H9 (cell line): ENCODE data around the gene LYSMD2. TPM values are rescaled to one million over a fixed set of nuclear protein-coding genes. Genes with fewer than 3 reads are reported as not detected.

ENCODE experiments used
- DNase-seq: peaks from one replicate; pipeline ENCODE4 v3.0.0-alpha.2; 2017
- H2AFZ ChIP-seq: one replicate; pipeline ENCODE4 v1.6.1; 2013; ENCODE audit warnings: mild to moderate bottlenecking, low read length, control low read depth, moderate library complexity
- H2AK5ac ChIP-seq: 2 replicates; pipeline ENCODE4 v1.6.1; 2013; ENCODE audit warnings: low read length, control low read depth, mixed read lengths; ENCODE audit not compliant: insufficient read length
- H2BK120ac ChIP-seq: one replicate; pipeline ENCODE4 v1.6.1; 2013; ENCODE audit warnings: low read depth, mild to moderate bottlenecking, low read length, control low read depth, inconsistent platforms; ENCODE audit not compliant: poor library complexity, severe bottlenecking
- H2BK12ac ChIP-seq: 2 replicates; pipeline ENCODE4 v1.6.1; 2013; ENCODE audit warnings: low read length, control low read depth, mixed read lengths, low read depth; ENCODE audit not compliant: insufficient read length
- H2BK15ac ChIP-seq: 2 replicates; pipeline ENCODE4 v1.6.1; 2013; ENCODE audit warnings: low read depth, low read length, control low read depth
- H2BK20ac ChIP-seq: one replicate; pipeline ENCODE4 v1.6.1; 2013; ENCODE audit warnings: low read depth, mild to moderate bottlenecking, low read length, control low read depth, inconsistent platforms; ENCODE audit not compliant: poor library complexity, severe bottlenecking
- H2BK5ac ChIP-seq: 2 replicates; pipeline ENCODE4 v1.6.1; 2013; ENCODE audit warnings: low read length, control low read depth, mixed read lengths; ENCODE audit not compliant: insufficient read length
- H3K14ac ChIP-seq: 2 replicates; pipeline ENCODE4 v1.6.1; 2013; ENCODE audit warnings: low read length, control low read depth; ENCODE audit not compliant: insufficient read depth
- H3K18ac ChIP-seq: 2 replicates; pipeline ENCODE4 v1.6.1; 2013; ENCODE audit warnings: low read depth, mild to moderate bottlenecking, mixed read lengths, low read length, control low read depth; ENCODE audit not compliant: insufficient read length
- H3K23ac ChIP-seq: 2 replicates; pipeline ENCODE4 v1.6.1; 2013; ENCODE audit warnings: low read length, control low read depth, mixed read lengths, low read depth; ENCODE audit not compliant: insufficient read length
- H3K23me2 ChIP-seq: 2 replicates; pipeline ENCODE4 v1.6.1; 2013; ENCODE audit warnings: low read depth, mild to moderate bottlenecking, mixed read lengths, low read length, control low read depth; ENCODE audit not compliant: insufficient read length, poor library complexity, severe bottlenecking
- H3K27ac ChIP-seq: 2 replicates; pipeline ENCODE4 v1.5.1; 2013; ENCODE audit warnings: low read length, control low read depth, mixed read lengths, low read depth; ENCODE audit not compliant: insufficient read length
- H3K27me3 ChIP-seq: 2 replicates; pipeline ENCODE4 v1.6.1; 2013; ENCODE audit warnings: low read length, control low read depth, inconsistent platforms; ENCODE audit not compliant: insufficient read depth
- H3K4ac ChIP-seq: 2 replicates; pipeline ENCODE4 v1.6.1; 2013; ENCODE audit warnings: low read depth, mild to moderate bottlenecking, control low read depth, inconsistent platforms, low read length, moderate library complexity
- H3K4me1 ChIP-seq: 2 replicates; pipeline ENCODE4 v1.6.1; 2013; ENCODE audit warnings: low read length, control low read depth, inconsistent platforms; ENCODE audit not compliant: insufficient read depth
- H3K4me2 ChIP-seq: 2 replicates; pipeline ENCODE4 v1.6.1; 2013; ENCODE audit warnings: low read length, control low read depth, mixed read lengths; ENCODE audit not compliant: insufficient read length, insufficient read depth
- H3K56ac ChIP-seq: 2 replicates; pipeline ENCODE4 v1.6.1; 2013; ENCODE audit warnings: low read depth, mild to moderate bottlenecking, mixed read lengths, low read length, control low read depth; ENCODE audit not compliant: insufficient read length
- H3K79me1 ChIP-seq: 2 replicates; pipeline ENCODE4 v1.6.1; 2013; ENCODE audit warnings: low read depth, mild to moderate bottlenecking, moderate library complexity, low read length, control low read depth, inconsistent platforms; ENCODE audit not compliant: insufficient read depth, poor library complexity, severe bottlenecking
- H3K79me2 ChIP-seq: 2 replicates; pipeline ENCODE4 v1.6.1; 2013; ENCODE audit warnings: low read length, control low read depth, inconsistent platforms; ENCODE audit not compliant: insufficient read depth
- H3K9ac ChIP-seq: 2 replicates; pipeline ENCODE4 v1.6.1; 2013; ENCODE audit warnings: low read length, control low read depth, mixed read lengths; ENCODE audit not compliant: insufficient read length; ENCODE audit errors: extremely low read depth
- H3K9me3 ChIP-seq: one replicate; pipeline ENCODE4 v1.6.1; 2013; ENCODE audit warnings: low read depth, low read length, inconsistent platforms; ENCODE audit not compliant: control insufficient read depth
- H3T11ph ChIP-seq: one replicate; pipeline ENCODE4 v1.6.1; 2013; ENCODE audit warnings: mild to moderate bottlenecking, low read length, control low read depth, inconsistent platforms
- H4K20me1 ChIP-seq: one replicate; pipeline ENCODE4 v1.6.1; 2013; ENCODE audit not compliant: control insufficient read depth, insufficient read length, insufficient read depth
- H4K5ac ChIP-seq: 2 replicates; pipeline ENCODE4 v1.6.1; 2013; ENCODE audit warnings: low read depth, mild to moderate bottlenecking, mixed read lengths, low read length, control low read depth; ENCODE audit not compliant: insufficient read length
- H4K8ac ChIP-seq: replicated peaks from 2 replicates; pipeline ENCODE4 v1.6.1; 2013; ENCODE audit warnings: low read length, control low read depth, mixed read lengths, low read depth; ENCODE audit not compliant: insufficient read length
- H4K91ac ChIP-seq: 2 replicates; pipeline ENCODE4 v1.6.1; 2013; ENCODE audit warnings: low read depth, mild to moderate bottlenecking, moderate library complexity, mixed read lengths, low read length, control low read depth; ENCODE audit not compliant: insufficient read length
- H3K27ac Mint-ChIP-seq, 3 experiments: 2 replicates in 2 of 3; 3 replicates in 1 of 3; pipeline ENCODE4 v1.8.0; 2020 to 2021; ENCODE audit warnings: mixed read lengths in 3 of 3, mild to moderate bottlenecking in 1 of 3, moderate library complexity in 1 of 3
- H3K27me3 Mint-ChIP-seq: 2 replicates; pipeline ENCODE4 v1.8.0; 2021; ENCODE audit warnings: low read depth, mild to moderate bottlenecking, moderate library complexity, mixed read lengths
- H3K36me3 Mint-ChIP-seq, 3 experiments: 2 replicates in 2 of 3; 3 replicates in 1 of 3; pipeline ENCODE4 v1.8.0; 2020 to 2021; ENCODE audit warnings: low read depth in 3 of 3, mixed read lengths in 3 of 3; ENCODE audit not compliant: insufficient read depth in 1 of 3
- H3K4me1 Mint-ChIP-seq, 2 experiments: 2 replicates each; pipeline ENCODE4 v1.8.0; 2020; ENCODE audit warnings: mixed read lengths in 2 of 2
- H3K4me3 Mint-ChIP-seq, 2 experiments: 2 replicates in 1 of 2; 3 replicates in 1 of 2; pipeline ENCODE4 v1.8.0; 2020 to 2021; ENCODE audit warnings: mild to moderate bottlenecking in 2 of 2, mixed read lengths in 2 of 2, moderate library complexity in 1 of 2
- H3K9me3 Mint-ChIP-seq, 2 experiments: 2 replicates in 1 of 2; 3 replicates in 1 of 2; pipeline ENCODE4 v1.8.0; 2020; ENCODE audit warnings: mild to moderate bottlenecking in 2 of 2, mixed read lengths in 2 of 2, moderate library complexity in 1 of 2
- CTCF ChIP-seq: fragments of 200-600 bp; sonication (generic); conservative IDR thresholded peaks from 3 replicates; pipeline ENCODE4 v1.8.0; 2021; ENCODE audit warnings: antibody characterized with exemption, mild to moderate bottlenecking
- WGBS: extraction: QIAGEN DNeasy Blood & Tissue Kit; methylation state at CpG from one replicate; pipeline ENCODE4 v1.1.7; 2013; ENCODE audit warnings: missing lambda C conversion rate, low lambda C conversion rate, mixed read lengths; ENCODE audit not compliant: insufficient read length; ENCODE audit errors: extremely low coverage; 5-methylcytosine and 5-hydroxymethylcytosine counted together
- total RNA-seq: library from RNA; stranded (reverse); gene quantifications from 2 replicates; pipeline ENCODE4 v1.2.1, GENCODE V29; 2021

The LYSMD2 gene
- total RNA-seq, 1 experiment from 2014 or later: 3.9 TPM

GRCh38 chr15:51736751-51737521, 519 bp downstream of the LYSMD2 start:
- Histone ChIP-seq H4K20me1 (no peaks in the 10 kb centered on the region), H3K23me2 (peaks cover 7% of the 10 kb centered on the region), H3K4ac (no peak overlapping the region), H3K4me1 (no peaks in the 10 kb centered on the region), H3K18ac (peak overlapping the region; percentile 58), H3K79me1 (no peaks in the 10 kb centered on the region), H3K27ac (no peak overlapping the region), H4K8ac (no peak overlapping the region), H3T11ph (no peak overlapping the region), H2BK120ac (no peak overlapping the region), H3K23ac (no peak overlapping the region), H3K4me2 (peak overlapping the region; percentile 57), H2AK5ac (no peak overlapping the region), H2AFZ (no peak overlapping the region), H2BK5ac (no peak overlapping the region), H2BK15ac (no peak overlapping the region), H3K9ac (peak overlapping the region; percentile 38), H3K9me3 (no peaks in the 10 kb centered on the region), H4K91ac (no peak overlapping the region), H3K79me2 (0 out of 2 replicates have a peak, but pooled peaks cover 1% of the 10 kb centered on the region), H2BK12ac (no peak overlapping the region), H3K14ac (peak overlapping the region; percentile 92), H3K27me3 (peaks cover 7% of the 10 kb centered on the region; the same call in 1 of the 2 replicates), H2BK20ac (no peak overlapping the region), H4K5ac (no peak overlapping the region), H3K56ac (no peak overlapping the region)
- H3K4me3 Mint-ChIP-seq: peak overlapping the region; percentile 66 to 82
- no peak for TF ChIP-seq CTCF
- WGBS: no CpG with 5 or more reads among the region's 69 CpGs
- H3K9me3 Mint-ChIP-seq: no peaks in the 10 kb centered on the region; a peak in 2 of 5 replicates
- no peak overlapping the region for H3K27ac Mint-ChIP-seq
- H3K4me1 Mint-ChIP-seq: peaks cover 11 to 17% of the 10 kb centered on the region in 2 experiments
- no peaks in the 10 kb centered on the region; a peak in 1 of 7 replicates for H3K36me3 Mint-ChIP-seq
- DNase-seq: peak; percentile 60
- H3K27me3 Mint-ChIP-seq: peaks cover 43% of the 10 kb centered on the region
